Large intestine (tissue), 3 donors: ENCODE results near the gene PTPRN2. TPM values are rescaled to one million over a fixed set of nuclear protein-coding genes. Genes with fewer than 3 reads are reported as not detected.
"Not testable (repeated sequence)": the region's sequence is repeated elsewhere in the genome, so short reads cannot be mapped to it uniquely, and the experiment has no call there.

Source experiments
- DNase-seq, 2 donors: peaks; one replicate each; pipeline versions ENCODE4 v3.0.0 to v3.0.0-alpha.2; 2013
- H3K27ac ChIP-seq: one replicate; pipeline ENCODE4 v1.5.1; 2013; ENCODE audit warnings: low read length
- H3K27me3 ChIP-seq: 2 replicates; pipeline ENCODE4 v1.6.1; 2013; ENCODE audit warnings: low read length; ENCODE audit not compliant: control insufficient read depth, insufficient read depth
- H3K36me3 ChIP-seq: 2 replicates; pipeline ENCODE4 v1.6.1; 2013; ENCODE audit warnings: low read length; ENCODE audit not compliant: control insufficient read depth, insufficient read depth
- H3K4me1 ChIP-seq: one replicate; pipeline ENCODE4 v1.6.1; 2013; ENCODE audit warnings: low read length; ENCODE audit not compliant: control insufficient read depth, insufficient read depth
- H3K4me3 ChIP-seq: one replicate; pipeline ENCODE4 v1.5.1; 2013; ENCODE audit warnings: low read length
- H3K9me3 ChIP-seq: one replicate; pipeline ENCODE4 v1.6.1; 2013; ENCODE audit warnings: mild to moderate bottlenecking, low read depth, low read length, moderate library complexity; ENCODE audit not compliant: control insufficient read depth
- WGBS: methylation state at CpG from one replicate; pipeline ENCODE4 v1.1.5; 2013; ENCODE audit warnings: low lambda C conversion rate; ENCODE audit not compliant: insufficient coverage; 5-methylcytosine and 5-hydroxymethylcytosine counted together
- polyA plus RNA-seq: library from polyadenylated mRNA; unstranded; fragments of 120-200 nt; gene quantifications from one replicate; pipeline ENCODE4 v1.2.1, GENCODE V29; 2013

PTPRN2 gene
- polyA plus RNA-seq, 1 donor: 13.4 TPM

- Histone ChIP-seq H3K36me3 (no peaks in the 10 kb centered on the region), H3K9me3 (no peaks in the 10 kb centered on the region), H3K4me1 (no peaks in the 10 kb centered on the region), H3K27me3 (peaks cover 17% of the 10 kb centered on the region), H3K4me3 (no peak overlapping the region), H3K27ac (no peak overlapping the region)
- WGBS: 80% methylated on average over 3 of the region's 33 CpGs
- no peak for DNase-seq
Measured at GRCh38 chr7:157668884-157669767, 918.5 kb downstream of the PTPRN2 start.

GRCh38 chr7:157668221-157668883 is 919.3 kb downstream of the PTPRN2 start:
- H3K9me3 ChIP-seq: no peaks in the 10 kb centered on the region
- H3K27me3 ChIP-seq: peaks cover 17% of the 10 kb centered on the region
- H3K4me1 ChIP-seq: no peaks in the 10 kb centered on the region
- no peaks in the 10 kb centered on the region for H3K36me3 ChIP-seq
- H3K27ac ChIP-seq: no peak overlapping the region
- DNase-seq: no peak
- H3K4me3 ChIP-seq: no peak overlapping the region
- WGBS: 40% methylated on average over 1 of the region's 22 CpGs

- no peaks in the 10 kb centered on the region for H3K9me3 ChIP-seq
- no peaks in the 10 kb centered on the region for H3K4me1 ChIP-seq
- WGBS: no CpG with 5 or more reads among the region's 19 CpGs
- DNase-seq: no peak
- H3K4me3 ChIP-seq: no peak overlapping the region
- no peak overlapping the region for H3K27ac ChIP-seq
- peaks cover 17% of the 10 kb centered on the region for H3K27me3 ChIP-seq
- H3K36me3 ChIP-seq: no peaks in the 10 kb centered on the region
Measured at GRCh38 chr7:157667731-157668130, 919.9 kb downstream of the PTPRN2 start.

GRCh38 chr7:157667261-157667660 is 920.4 kb downstream of the PTPRN2 start:
- Histone ChIP-seq H3K4me3 (no peak overlapping the region), H3K36me3 (no peaks in the 10 kb centered on the region), H3K9me3 (no peaks in the 10 kb centered on the region), H3K27ac (no peak overlapping the region), H3K4me1 (no peaks in the 10 kb centered on the region), H3K27me3 (peaks cover 17% of the 10 kb centered on the region)
- DNase-seq: no peak
- no CpG with 5 or more reads among the region's 12 CpGs for WGBS

GRCh38 chr7:157666530-157667040 is 921.0 kb downstream of the PTPRN2 start:
- no peaks in the 10 kb centered on the region for H3K4me1 ChIP-seq
- H3K27me3 ChIP-seq: peaks cover 17% of the 10 kb centered on the region
- no peak for DNase-seq
- no CpG with 5 or more reads among the region's 11 CpGs for WGBS
- no peak overlapping the region for H3K27ac ChIP-seq
- no peaks in the 10 kb centered on the region for H3K9me3 ChIP-seq
- H3K4me3 ChIP-seq: no peak overlapping the region
- no peaks in the 10 kb centered on the region for H3K36me3 ChIP-seq

GRCh38 chr7:157665634-157665988 is 922.0 kb downstream of the PTPRN2 start:
- H3K27ac ChIP-seq, H3K4me1 ChIP-seq, DNase-seq, H3K4me3 ChIP-seq, H3K9me3 ChIP-seq, H3K36me3 ChIP-seq: not testable (repeated sequence)
- no CpG with 5 or more reads among the region's 2 CpGs for WGBS
- H3K27me3 ChIP-seq: peaks cover 15% of the 10 kb centered on the region

GRCh38 chr7:157664871-157665633 is 922.6 kb downstream of the PTPRN2 start:
- DNase-seq: no peak
- Histone ChIP-seq H3K36me3 (no peaks in the 10 kb centered on the region), H3K4me3 (no peak overlapping the region), H3K4me1 (no peaks in the 10 kb centered on the region), H3K27me3 (peaks cover 9% of the 10 kb centered on the region), H3K27ac (no peak overlapping the region), H3K9me3 (no peaks in the 10 kb centered on the region)
- WGBS: 100% methylated on average over 2 of the region's 21 CpGs

GRCh38 chr7:157664034-157664433 is 923.6 kb downstream of the PTPRN2 start:
- no peak for DNase-seq
- Histone ChIP-seq H3K36me3 (no peaks in the 10 kb centered on the region), H3K9me3 (no peaks in the 10 kb centered on the region), H3K27me3 (peaks cover 1% of the 10 kb centered on the region), H3K4me3 (no peak overlapping the region), H3K27ac (no peak overlapping the region), H3K4me1 (no peaks in the 10 kb centered on the region)
- WGBS: no CpG with 5 or more reads among the region's 14 CpGs

GRCh38 chr7:157662981-157663716 is 924.5 kb downstream of the PTPRN2 start:
- DNase-seq: peak; percentile 39 to 43
- Histone ChIP-seq H3K4me1 (no peaks in the 10 kb centered on the region), H3K4me3 (no peak overlapping the region), H3K9me3 (no peaks in the 10 kb centered on the region), H3K36me3 (no peaks in the 10 kb centered on the region), H3K27ac (no peak overlapping the region), H3K27me3 (no peaks in the 10 kb centered on the region)
- no CpG with 5 or more reads among the region's 34 CpGs for WGBS
